Parathyroid adenoma (tissue), 2 donors: ENCODE results near the gene PCSK6.

Source experiments
- H2AFZ ChIP-seq: fragments of 300-600 bp; sonication (generic); one replicate; pipeline ENCODE4 v1.7.0; 2017; ENCODE audit warnings: antibody characterized with exemption, mild to moderate bottlenecking
- H3K27ac ChIP-seq: fragments of 300-600 bp; sonication (generic); one replicate; pipeline ENCODE4 v1.7.0; 2017
- H3K27me3 ChIP-seq: fragments of 300-600 bp; sonication (generic); one replicate; pipeline ENCODE4 v1.7.0; 2017; ENCODE audit warnings: low read length; ENCODE audit not compliant: control insufficient read depth, insufficient read depth
- H3K36me3 ChIP-seq: fragments of 300-600 bp; sonication (generic); one replicate; pipeline ENCODE4 v1.7.0; 2017; ENCODE audit warnings: low read length; ENCODE audit not compliant: control insufficient read depth, insufficient read depth
- H3K4me1 ChIP-seq: fragments of 300-600 bp; sonication (generic); one replicate; pipeline ENCODE4 v1.7.0; 2017; ENCODE audit warnings: control low read depth
- H3K4me2 ChIP-seq: fragments of 300-600 bp; sonication (generic); one replicate; pipeline ENCODE4 v1.7.0; 2017; ENCODE audit warnings: low read length
- H3K4me3 ChIP-seq: fragments of 300-600 bp; sonication (generic); one replicate; pipeline ENCODE4 v1.7.0; 2017; ENCODE audit warnings: low read depth, low read length
- H3K79me2 ChIP-seq: fragments of 300-600 bp; sonication (generic); one replicate; pipeline ENCODE4 v1.7.0; 2017; ENCODE audit warnings: control low read depth
- H3K9ac ChIP-seq: fragments of 300-600 bp; sonication (generic); one replicate; pipeline ENCODE4 v1.7.0; 2017; ENCODE audit warnings: mild to moderate bottlenecking
- H3K9me3 ChIP-seq: fragments of 300-600 bp; sonication (generic); one replicate; pipeline ENCODE4 v1.7.0; 2017; ENCODE audit warnings: low read length; ENCODE audit not compliant: control insufficient read depth
- CTCF ChIP-seq: fragments of 300-600 bp; sonication (generic); IDR thresholded peaks from one replicate; pipeline ENCODE4 v1.7.0; 2017; ENCODE audit warnings: antibody characterized with exemption, mild to moderate bottlenecking
- donor health status: primary hyperparathyroidism.

PCSK6 gene

GRCh38 chr15:101394056-101394630 lies 95.4 kb downstream of the PCSK6 start:
- H3K9me3 ChIP-seq, result no peaks in the 10 kb centered on the region
- no peaks in the 10 kb centered on the region for H3K27me3 ChIP-seq
- H3K36me3 ChIP-seq, result no peaks in the 10 kb centered on the region
- H3K27ac ChIP-seq, result no peak overlapping the region
- no peak for TF ChIP-seq CTCF
- no peak overlapping the region for H2AFZ ChIP-seq
- H3K4me3 ChIP-seq, result no peak overlapping the region
- no peak overlapping the region for H3K9ac ChIP-seq
- no peak overlapping the region for H3K4me2 ChIP-seq
- H3K4me1 ChIP-seq, result no peaks in the 10 kb centered on the region
- no peaks in the 10 kb centered on the region for H3K79me2 ChIP-seq

DNA sequence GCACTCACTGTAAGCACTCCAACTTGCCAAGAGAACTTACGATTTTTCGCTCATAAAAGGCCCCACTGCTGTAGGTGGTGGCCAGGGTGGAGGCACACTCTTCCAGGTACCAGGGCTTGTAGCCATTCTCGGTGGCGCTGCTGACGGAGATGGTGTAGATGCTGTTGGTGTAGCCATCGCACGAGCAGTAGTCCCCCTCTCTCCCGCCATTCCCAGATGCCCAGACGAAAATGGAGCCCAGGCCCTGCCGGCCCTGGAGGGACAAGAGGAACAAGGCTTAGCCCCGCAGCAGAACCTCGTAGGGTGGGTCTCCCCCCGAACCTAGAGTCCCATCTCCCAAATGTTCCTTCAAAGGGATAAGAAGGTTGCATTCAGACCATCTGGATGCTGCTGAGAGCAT lies 96.3 kb downstream of the PCSK6 start:
- H3K9me3 ChIP-seq, result no peaks in the 10 kb centered on the region
- no peaks in the 10 kb centered on the region for H3K79me2 ChIP-seq
- no peak overlapping the region for H3K27ac ChIP-seq
- no peak overlapping the region for H3K4me2 ChIP-seq
- H3K9ac ChIP-seq, result no peak overlapping the region
- H3K27me3 ChIP-seq, result no peaks in the 10 kb centered on the region
- no peak overlapping the region for H3K4me3 ChIP-seq
- H3K4me1 ChIP-seq, result no peaks in the 10 kb centered on the region
- H2AFZ ChIP-seq, result no peak overlapping the region
- TF ChIP-seq CTCF, result no peak
- H3K36me3 ChIP-seq, result no peaks in the 10 kb centered on the region

DNA sequence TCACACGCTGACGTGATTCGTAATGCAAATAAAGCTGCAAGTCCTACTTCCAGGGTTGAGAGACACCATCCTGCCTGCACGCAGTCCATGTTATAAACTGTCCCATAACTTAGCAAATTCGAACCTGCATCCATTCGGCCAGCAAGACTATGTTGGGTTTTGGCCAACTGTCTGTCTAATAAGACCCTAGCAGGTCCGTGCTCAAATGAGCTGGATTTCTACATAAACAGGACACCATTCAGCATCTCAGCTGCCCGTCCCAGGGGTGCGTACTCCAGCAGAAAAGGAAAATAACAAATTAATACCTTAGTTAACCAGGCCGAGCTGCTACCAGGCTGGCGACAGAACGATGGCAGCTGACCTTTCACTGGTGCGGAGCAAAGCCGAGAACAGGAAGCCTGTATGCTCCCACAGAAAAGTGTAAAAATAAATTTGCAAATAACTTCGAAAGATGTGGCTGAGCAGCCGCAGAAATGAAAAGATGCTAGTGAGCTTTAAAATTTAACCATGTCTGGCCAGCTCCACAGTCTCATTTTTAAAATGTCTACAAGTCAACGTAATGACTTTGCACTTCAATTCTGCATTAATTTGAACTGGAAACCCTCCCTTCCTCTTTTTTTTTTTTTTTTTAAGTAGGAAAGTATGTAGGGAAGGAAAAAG lies 97.4 kb downstream of the PCSK6 start:
- H3K4me2 ChIP-seq, result no peak overlapping the region
- H3K79me2 ChIP-seq, result no peaks in the 10 kb centered on the region
- H3K27me3 ChIP-seq, result no peaks in the 10 kb centered on the region
- TF ChIP-seq CTCF, result no peak
- H3K4me3 ChIP-seq, result no peak overlapping the region
- H3K27ac ChIP-seq, result no peak overlapping the region
- H3K9me3 ChIP-seq, result no peaks in the 10 kb centered on the region
- no peaks in the 10 kb centered on the region for H3K4me1 ChIP-seq
- H3K36me3 ChIP-seq, result no peaks in the 10 kb centered on the region
- no peak overlapping the region for H2AFZ ChIP-seq
- H3K9ac ChIP-seq, result no peak overlapping the region

DNA sequence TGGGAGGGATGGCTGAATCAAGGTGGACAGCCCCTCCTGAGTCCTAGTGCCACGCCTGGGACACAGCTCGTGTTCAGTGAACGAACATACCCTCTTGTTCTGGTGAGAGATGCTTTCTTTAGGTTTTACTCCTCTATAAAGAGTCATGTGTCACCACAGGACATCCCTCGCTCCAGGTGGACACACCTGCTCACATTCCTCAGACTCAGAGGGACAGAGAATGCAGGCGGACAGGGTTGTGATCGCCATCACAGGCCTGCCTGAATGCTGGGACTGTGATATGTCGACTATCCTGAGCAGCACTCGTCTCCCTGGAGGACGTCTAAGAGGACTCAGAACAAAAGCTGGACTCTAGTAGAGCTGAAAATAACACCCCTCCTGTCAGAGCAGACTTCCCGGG lies 98.1 kb downstream of the PCSK6 start:
- Histone ChIP-seq H3K9ac (no peak overlapping the region), H3K4me3 (no peak overlapping the region), H3K27ac (no peak overlapping the region), H3K9me3 (no peaks in the 10 kb centered on the region), H2AFZ (no peak overlapping the region), H3K4me1 (no peaks in the 10 kb centered on the region), H3K4me2 (no peak overlapping the region), H3K36me3 (no peaks in the 10 kb centered on the region), H3K79me2 (no peaks in the 10 kb centered on the region), H3K27me3 (no peaks in the 10 kb centered on the region)
- TF ChIP-seq CTCF, result no peak

DNA sequence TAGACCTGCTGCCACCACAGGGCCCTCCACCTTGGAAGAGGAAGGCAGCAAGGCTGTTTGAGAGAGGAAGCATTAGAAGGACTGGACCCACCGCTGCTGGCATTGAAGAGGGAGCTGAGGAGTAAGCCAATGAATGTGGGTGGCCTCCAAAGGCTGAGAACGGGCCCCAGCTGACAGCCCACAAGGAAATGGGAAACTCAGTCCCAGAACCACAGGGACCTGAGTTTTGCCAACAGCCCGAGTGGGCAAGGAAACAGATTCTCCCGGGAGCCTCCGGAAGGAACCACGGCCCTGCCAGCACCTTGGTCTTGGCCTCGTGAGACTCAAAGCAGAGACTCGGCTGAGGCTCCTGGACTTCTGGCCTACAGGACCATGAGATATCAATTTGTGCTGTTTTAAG lies 99.0 kb downstream of the PCSK6 start:
- no peaks in the 10 kb centered on the region for H3K79me2 ChIP-seq
- H3K9ac ChIP-seq, result no peak overlapping the region
- H3K36me3 ChIP-seq, result no peaks in the 10 kb centered on the region
- H3K4me1 ChIP-seq, result no peaks in the 10 kb centered on the region
- no peak for TF ChIP-seq CTCF
- H3K27ac ChIP-seq, result no peak overlapping the region
- H2AFZ ChIP-seq, result no peak overlapping the region
- H3K27me3 ChIP-seq, result no peaks in the 10 kb centered on the region
- no peak overlapping the region for H3K4me2 ChIP-seq
- no peaks in the 10 kb centered on the region for H3K9me3 ChIP-seq
- H3K4me3 ChIP-seq, result no peak overlapping the region
